Stimulated activated CD8-positive, alpha-beta memory T cell treated with anti-CD3 and anti-CD28 coated beads, Interleukin-7, amount 100 ng/mL, for 1 hour (primary cell): ENCODE measurements around the gene OCRL.

Source experiments
- DNase-seq, 2 donors: peaks; one replicate each; pipeline ENCODE4 v3.0.0-alpha.2; 2020; ENCODE audit warnings: low read depth in 2 of 2

OCRL gene

GRCh38 chrX:129540068-129540653 is at the start of gene OCRL:
Gene OCRL, plus strand, starts transcription at chrX:129540259. Its CDS starts 181 bp downstream, at chrX:129540440.
- peak; percentile 5 to 6 for DNase-seq

- no peak for DNase-seq
Observed at GRCh38 chrX:129490330-129490729, 49.7 kb upstream of the OCRL start.

DNA sequence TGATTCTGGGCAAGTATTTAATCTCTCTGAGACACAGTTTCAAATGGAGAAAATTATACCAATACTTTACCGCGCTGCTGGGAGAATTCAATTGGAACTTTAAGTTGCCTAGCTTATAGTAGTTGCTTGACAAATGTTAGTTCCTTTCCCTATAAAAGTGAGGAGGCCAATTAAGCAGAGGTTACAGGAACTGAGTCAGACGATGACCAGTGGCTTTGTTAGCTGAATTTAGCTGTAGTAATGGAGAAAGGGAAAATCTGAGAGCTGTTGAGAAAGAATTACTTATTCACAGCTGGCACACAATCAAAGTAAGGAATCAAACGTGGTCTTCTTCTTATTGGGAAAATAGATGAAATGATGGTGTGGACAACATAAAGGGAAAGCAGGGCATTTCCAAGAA is 46.4 kb upstream of the OCRL start:
- no peak for DNase-seq

DNA sequence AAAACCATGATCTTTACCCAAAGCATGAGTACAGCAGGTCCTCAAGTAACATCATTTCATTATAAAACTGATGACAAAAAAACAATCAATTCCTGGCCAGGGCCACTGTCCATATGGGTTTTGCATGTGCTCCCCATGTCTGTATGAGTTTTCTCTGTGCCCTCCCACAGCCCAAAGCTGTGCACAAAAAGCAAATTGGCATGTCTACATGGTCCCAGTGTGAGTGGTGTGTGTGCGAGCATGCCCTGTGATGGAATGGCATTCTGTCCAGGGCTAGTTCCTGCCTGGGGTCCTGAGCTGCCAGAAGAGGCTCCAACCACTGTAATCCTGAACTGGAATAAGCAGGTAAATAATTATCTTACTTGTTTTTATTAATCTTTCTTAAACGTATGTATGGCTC is 45.2 kb upstream of the OCRL start:
- DNase-seq, result no peak

DNA sequence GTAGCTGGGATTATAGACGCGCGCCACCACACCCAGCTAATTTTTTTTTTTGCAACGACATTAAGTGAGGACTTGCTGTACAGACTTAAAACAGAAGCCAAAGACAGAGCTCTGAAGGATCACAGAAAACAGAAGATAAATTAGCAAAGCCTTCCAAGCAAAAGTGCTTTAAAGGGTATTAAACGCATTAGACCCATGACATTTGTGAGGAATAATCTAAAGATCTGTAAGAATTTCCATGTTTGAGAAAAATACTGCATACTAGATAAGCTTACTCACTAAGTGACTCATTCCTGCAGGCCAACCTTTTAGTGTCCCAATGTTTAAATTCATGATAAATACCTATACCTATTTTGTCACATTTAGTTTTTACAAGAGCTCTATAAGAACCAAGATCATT is 44.2 kb upstream of the OCRL start:
- no peak for DNase-seq

DNA sequence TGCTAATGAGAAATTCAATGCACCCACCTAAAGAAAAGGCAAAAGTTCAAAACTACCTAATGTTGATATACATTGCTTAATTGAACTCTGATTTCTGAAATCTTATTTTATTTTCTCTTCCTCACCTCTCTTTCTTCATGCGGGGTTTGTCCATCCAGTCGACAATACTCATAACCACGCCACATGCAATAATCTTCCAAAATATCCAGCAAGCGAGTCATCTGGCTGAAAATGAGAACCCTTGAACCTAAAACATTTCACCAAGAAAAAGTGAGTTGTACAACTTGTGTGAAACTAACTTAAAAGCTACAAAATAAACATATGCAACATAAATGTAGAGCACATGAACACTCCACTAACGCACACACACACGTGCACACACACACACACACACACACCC is 43.4 kb upstream of the OCRL start:
- no peak for DNase-seq

DNA sequence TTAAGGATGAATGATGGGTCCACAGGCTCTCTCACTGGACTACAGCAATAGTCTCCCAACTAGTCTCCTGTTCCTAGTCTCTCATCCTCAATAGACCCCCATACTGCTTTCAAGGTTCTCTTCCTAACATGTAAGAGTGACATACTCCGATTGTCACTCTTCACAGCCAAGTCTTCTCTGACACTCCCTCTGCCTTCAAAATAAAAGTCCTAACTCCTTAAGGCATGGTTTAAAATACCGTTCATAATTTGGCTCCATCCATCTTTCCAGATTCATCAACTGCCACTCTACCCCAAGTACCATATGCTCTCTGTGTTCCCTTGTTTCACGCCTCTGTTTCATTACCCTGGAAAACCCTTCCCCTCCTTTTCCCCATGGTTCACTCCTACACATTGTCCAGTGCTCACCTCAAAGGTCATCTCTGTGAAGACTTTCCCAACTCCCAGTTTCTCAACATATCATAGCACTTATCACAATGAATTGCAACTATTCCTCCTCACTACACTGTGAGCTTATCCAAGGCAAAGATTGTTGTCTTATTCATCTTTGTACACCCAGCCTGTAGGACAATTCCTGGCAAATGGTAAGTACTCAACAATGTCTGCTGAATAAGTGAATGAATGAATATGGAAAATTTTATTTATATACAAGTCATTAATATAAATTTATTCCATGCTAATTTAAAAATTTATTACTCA is 42.8 kb upstream of the OCRL start:
- DNase-seq, result no peak

- no peak for DNase-seq
Observed at GRCh38 chrX:129510331-129510730, 29.7 kb upstream of the OCRL start.

GRCh38 chrX:129511689-129512088 is 28.4 kb upstream of the OCRL start:
- DNase-seq, result no peak

DNA sequence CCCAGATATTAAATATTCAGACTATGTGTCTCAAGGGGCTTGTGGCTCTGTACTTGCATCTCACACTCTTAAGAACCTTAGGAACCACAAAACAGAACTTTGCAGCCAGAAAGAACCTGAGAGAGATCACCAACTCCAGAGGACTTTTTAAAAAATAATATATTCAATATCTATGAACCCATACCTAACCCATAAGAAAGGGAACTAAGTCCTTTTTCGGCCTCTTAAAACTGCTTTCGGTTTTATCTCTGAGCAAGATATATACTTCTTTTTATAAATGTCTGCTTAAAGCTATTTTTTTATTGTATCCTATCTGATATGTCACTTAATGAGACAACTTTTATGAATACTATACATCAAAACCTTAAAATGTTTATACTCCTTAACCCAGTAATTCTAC is 27.6 kb upstream of the OCRL start:
- DNase-seq, result no peak

GRCh38 chrX:129516402-129516801 is 23.7 kb upstream of the OCRL start:
- no peak for DNase-seq

- no peak for DNase-seq
Observed at GRCh38 chrX:129520151-129520550, 19.9 kb upstream of the OCRL start.

DNA sequence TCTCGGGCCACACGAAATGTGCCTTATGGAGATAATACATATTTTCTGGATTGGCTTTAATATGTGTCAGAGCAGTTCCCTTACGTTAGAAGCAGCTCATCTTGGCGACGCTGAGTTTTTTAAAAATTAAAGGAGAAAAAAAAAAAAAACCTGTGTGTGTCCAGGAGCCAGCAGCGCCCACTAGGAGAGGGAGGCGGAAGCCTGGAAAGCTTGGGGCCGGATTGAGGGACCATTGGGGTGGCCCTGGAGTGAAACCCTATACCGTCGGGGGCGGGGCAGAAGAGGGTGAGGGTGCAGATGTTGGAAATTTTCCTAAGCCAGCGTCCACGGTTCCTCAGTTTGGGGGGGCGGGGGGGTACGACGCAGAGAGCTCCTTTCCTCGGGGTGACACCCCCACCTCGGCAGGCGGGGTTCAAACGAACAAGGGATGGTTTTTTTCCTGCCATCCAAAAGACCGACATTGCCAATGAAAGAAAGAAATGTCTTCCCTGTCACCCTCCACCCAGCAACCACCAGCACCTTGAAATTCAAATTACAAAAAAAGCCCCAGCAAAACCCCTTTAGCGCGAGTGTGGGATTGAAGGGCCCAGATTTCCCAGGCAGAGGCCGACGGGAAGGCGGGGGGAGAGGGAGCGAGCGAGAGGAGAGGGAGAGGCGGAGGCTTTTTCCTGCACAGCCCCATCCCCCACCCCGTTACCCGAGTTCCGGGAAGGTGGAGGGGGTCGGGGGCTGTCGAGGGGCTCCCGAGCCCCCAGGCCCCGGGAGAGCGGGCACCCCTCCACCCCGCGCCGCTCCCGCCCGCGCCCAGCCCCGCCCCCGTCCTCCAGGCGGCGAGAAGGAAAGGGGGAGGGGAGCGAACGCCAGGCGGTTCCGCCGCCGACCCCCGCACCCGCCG is 17.6 kb upstream of the OCRL start:
- DNase-seq, result no peak

- DNase-seq, result no peak
Observed at GRCh38 chrX:129523079-129523911, 16.8 kb upstream of the OCRL start, which contains the start of gene SMARCA1. Gene SMARCA1, minus strand, starts transcription at chrX:129523490. Its CDS starts 120 bp downstream, at chrX:129523370.

- DNase-seq, result no peak
Observed at GRCh38 chrX:129524250-129524850, 15.7 kb upstream of the OCRL start.

DNA sequence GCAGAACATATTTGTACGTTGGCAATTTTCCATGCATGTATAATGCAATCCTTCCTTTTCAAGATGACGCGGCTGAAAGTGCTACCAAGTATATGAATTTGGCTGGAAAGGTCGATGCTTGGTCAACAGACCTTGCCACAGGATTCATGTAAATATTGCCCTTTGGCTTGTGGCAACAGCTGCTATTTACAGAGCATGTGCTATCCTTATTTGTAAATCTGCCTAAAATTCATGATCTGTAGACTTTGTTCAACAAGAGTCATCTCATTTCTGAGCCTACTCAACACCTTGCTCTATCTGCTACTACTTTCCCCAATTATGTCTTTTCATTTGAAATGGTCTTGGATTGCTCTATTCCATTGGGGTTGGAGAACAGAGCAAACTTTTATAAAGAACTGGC is 14.9 kb upstream of the OCRL start:
- no peak for DNase-seq

DNA sequence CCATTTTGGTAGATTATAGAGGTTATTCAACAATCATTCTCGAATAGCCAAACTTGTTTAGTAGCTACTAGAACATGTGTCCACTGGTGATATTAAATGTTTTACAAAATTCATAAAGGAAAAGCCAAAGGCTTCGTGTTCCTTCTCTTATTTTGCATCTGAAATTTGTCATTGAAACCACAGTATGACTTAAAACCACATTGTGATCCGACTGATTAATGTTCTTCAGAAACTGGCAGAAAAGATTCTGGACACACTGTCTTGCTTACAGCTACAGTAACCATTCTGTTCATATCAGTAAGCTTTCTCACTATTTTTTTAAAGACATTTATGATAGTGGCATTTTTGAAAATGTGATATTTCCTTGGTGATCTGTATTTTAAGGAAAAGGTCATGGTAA is 14.2 kb upstream of the OCRL start:
- no peak for DNase-seq

DNA sequence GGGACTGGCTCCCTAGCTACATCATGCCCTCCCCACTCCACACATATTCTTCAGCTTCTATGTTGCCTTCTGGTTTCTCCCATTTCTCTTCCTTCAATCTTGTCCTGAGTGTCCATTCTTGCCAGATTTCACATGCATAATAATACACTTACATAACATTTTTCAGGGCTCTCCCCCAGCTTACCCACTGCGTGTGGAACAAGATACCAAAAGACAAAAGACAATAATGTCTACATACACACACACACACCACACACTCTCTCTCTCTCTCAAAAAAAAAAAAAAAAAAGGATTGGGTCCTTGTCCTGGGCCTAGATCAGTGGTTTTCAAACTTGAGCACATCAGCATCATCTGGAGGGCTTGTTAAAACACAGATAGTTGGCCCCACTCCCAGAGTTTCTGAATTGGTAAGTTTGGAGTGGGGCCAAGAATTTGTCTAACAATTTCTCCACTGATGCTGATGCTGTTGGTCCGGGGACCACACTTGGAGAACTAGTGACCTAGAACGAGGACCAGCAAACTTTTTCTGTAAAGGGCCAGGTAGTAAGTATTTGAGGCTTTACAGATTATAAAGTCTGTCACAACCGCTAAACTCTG is 10.3 kb upstream of the OCRL start:
- no peak for DNase-seq

DNA sequence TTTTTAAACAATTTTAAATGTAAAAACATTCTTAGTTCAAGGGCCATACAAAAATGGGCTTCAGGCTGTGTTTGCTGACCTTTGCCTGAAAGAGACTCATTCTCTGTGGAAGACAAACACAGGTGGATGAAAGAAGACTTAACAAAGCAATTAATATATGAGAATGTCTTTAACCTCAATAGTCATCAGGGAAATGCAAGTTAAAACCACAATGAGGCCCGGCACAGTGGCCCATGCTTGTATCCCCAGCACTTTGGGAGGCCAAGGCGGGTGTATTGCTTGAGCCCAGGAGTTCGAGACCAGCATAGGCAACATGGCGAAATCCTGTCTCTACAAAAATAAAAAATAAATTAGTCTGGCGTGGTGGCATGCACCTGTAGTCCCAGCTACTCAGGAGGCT is 9.6 kb upstream of the OCRL start:
- no peak for DNase-seq

DNA sequence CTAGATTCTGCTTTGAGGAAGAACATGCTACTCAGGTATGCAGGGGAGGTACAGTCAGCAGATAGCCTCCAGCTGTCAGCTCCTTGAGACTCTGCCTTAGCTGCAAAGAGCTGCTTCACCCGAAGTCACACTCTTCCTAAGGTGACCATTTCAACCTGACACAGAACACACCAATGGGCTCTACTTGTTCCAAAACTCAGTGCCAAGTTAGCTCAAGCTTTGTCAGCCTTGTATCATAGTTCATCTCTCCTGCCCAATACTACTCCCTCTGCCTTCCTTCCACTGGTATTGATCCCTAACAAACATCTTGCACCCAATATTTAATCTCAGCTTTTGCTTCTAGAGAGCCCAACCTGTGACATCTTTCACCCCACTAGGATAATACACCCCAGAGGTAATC is 8.9 kb upstream of the OCRL start:
- no peak for DNase-seq
